GM19238 (cell line): Measurements from ENCODE around the gene C18orf32.
"Not testable (repeated sequence)": the region's sequence is repeated elsewhere in the genome, so short reads cannot be mapped to it uniquely, and the experiment has no call there.

Experiments
- DNase-seq: peaks from one replicate; pipeline ENCODE4 v3.0.0; 2011; ENCODE audit warnings: low spot score; ENCODE audit not compliant: insufficient read length

Gene C18orf32

DNA sequence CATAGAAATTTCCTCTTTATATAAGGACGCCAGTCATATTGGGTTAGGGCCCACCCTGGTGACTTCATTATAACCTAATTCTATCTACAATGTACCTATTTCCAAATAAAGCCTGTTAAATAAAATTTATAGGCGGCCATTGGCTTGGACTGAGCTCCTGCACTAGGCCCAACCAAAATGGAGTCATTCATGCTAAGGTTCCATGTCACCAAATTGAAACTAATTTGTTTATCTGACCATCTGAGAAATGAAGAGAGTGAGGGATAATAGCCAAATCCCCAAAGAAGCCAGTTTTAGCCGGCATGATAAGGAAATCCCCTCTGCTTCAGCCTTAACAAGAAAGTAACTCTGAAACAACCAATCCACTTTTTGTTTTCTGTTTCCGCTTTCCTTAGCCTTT lies 19.4 kb downstream of the C18orf32 start:
- DNase-seq, result no peak

GRCh38 chr18:49467019-49467563 lies 19.9 kb downstream of the C18orf32 start:
- no peak for DNase-seq

DNA sequence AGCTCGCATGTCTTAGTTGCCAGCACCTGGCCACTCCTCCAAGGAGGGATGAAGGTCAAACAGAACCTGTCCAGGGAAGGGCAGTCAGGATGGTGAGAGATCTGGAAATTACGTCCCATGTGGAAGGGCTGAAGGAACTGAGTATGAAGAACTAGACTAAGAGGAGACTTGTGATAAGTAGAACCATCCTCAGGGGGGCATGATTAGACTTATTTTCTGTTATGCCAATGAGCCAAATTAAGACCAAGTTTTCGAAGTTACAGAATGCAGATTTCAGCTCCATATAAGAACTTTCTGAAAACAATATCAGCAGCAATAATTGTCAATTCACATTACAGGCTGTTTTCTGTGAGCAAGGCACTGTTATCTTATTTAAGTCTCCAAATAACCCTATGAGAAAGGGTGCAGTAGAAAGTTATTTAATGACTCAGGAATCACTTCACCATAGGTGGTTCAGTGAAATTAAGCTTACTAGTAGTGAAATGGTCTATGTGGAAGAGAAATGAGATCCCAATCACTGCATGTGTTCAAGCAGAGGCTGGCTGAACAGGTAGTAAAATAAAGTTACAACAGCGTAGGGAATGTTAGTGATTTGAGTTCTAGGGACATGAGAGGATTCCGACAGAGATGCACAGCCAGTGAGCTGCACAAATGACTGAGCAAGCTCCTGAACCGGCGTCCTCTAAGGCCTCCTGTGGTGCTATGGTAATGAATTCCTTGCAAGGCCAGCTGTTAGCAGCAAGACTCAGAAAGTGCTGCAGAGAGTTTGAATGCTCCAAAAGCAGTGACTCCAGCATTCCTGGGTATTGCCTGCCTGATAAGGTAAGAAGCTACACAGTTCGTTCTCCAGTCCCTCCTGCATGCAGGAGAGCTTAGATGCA lies 22.1 kb downstream of the C18orf32 start:
- DNase-seq, result no peak

DNA sequence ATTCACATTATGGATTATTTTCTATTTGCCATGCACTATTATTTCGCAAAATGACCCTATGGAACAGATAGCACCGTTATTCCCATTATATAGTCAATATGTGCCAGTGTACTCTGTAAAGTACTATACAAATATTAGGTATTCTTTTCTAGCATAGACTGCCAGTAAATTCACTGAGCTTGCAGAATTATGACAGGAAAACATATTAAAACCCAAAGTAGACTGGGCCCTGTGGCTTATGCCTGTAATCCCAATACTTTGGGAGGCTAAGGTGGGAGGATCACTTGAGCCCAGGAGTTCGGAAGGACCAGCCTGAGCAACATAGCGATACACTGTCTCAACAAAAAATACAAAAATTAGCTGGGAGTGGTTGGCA lies 25.4 kb downstream of the C18orf32 start:
- no peak for DNase-seq

DNA sequence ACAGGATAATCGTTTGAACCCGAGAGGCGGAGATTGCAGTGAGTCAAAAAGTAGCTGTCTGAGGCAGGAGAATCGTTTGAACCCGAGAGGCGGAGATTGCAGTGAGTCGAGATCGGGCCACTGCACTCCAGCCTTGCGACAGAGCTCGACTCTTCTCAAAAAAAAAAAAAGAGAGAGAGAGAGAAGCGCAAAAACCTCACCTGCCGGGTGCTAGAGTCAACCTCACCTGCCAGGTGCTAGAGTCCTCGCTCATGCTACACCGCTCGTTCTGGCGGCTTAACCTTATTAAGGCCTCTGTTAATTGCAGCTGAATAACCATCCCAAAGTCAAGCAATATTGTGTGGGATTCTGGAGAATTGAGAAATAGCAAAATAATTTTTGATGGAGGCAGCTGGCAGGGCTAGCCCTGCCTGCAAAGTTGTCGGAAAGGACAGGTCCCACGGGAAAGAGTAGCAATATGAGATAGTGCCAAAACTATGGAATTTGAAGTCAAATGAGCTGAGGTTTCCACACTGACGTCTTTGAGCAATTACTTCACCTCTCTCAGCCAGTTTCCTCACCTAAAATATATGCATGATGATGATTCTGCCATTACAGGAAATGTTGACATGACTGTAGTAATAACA lies 25.9 kb downstream of the C18orf32 start:
- DNase-seq, result no peak

- DNase-seq, result peak; percentile 7
Measured at GRCh38 chr18:49459404-49460171, 27.4 kb downstream of the C18orf32 start.

DNA sequence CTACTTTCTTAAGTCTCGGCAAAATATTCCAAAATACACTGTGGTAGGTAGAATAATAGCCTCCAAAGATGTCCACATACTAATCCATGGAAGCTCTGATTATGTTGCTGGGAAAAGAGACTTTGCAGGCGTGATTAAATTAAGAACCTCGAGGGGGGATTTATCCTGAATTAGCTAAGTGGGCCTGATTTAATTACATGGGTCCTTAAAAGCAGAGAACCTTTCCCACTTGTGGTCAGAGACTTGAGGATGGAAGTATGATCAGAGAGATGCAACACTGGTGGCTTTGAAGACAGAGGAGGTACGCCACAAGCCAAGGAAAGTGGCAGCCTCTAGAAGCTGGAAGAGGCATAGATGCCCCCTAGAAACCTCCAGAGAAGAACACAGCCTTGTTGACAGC lies 29.4 kb downstream of the C18orf32 start:
- DNase-seq, result no peak

DNA sequence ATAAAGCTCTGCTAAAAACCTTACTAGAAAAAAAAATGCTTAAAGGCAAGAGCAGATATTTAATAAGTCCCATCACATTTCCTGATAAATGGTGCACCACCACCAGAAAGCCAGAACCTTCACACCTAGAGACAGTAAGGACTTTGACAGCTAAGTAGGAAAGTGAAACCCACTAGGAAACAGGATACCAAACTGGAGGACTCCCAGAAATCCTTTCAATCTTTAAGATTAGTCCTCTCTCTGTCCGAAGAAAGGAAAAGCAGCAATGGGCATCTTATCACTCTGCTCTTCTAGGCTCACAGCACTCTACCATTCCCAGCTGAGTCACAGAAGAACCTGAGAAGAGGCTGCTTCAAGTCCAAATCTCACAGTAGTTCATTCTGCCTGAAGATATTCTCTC lies 30.2 kb downstream of the C18orf32 start:
- no peak for DNase-seq

DNA sequence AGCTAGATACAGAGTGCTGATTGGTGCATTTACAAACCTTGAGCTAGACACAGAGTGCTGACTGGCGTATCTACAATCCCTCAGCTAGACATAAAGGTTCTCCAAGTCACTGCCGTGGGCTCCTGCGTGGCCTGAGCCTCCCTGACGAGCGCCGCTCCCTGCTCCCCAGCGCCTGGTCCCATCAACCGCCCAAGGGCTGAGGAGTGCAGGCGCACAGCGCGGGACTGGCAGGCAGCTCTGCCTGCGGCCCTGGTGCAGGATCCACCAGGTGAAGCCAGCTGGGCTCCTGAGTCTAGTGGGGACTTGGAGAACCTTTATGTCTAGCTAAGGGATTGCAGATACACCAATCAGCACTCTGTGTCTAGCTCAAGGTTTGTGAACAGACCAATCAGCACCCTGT lies 34.5 kb downstream of the C18orf32 start:
- DNase-seq, result not testable (repeated sequence)

DNA sequence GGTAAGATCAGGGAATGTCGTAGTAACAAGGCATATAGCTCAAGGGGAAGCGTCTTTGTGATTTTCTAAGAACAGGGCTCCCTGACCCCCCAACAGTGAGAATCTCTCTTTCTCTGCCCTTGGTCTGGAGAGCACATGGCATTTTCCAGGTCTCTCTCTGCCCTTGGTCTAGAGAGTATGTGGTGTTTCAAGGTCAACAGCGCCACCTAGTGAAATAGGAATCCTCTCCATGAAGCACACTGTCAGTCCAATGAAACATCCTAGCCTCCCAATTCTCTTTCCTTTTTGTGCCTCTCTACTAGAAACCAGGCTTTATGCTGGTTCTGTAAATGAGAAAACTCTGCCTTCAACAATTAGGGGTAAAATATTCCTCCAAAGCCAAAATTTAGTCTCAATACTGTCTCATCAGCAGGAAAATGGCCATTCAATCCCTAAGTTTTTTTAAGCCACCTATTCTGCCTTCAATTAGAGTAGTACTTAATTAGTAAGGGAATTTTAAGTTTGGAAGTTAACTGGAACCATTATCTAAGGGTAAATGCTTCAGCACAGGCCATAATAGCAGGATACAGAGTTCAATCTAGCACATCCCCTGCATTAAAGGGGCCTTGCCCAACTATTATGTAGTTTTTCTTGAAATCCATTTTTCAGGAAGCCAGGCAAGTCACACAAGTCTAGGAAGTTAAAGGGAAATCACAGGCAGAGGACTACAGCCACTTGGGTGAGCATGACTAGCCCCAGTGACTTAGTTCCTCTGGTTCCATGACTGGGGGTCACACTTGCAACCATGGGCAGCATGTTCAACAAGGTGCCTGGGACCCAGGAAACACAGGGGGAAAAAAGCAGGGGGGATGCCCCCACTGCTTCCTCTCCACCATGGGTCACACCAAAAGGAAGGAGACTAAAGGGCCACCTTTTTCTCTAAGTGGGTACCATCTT lies 39.0 kb downstream of the C18orf32 start:
- DNase-seq, result no peak

DNA sequence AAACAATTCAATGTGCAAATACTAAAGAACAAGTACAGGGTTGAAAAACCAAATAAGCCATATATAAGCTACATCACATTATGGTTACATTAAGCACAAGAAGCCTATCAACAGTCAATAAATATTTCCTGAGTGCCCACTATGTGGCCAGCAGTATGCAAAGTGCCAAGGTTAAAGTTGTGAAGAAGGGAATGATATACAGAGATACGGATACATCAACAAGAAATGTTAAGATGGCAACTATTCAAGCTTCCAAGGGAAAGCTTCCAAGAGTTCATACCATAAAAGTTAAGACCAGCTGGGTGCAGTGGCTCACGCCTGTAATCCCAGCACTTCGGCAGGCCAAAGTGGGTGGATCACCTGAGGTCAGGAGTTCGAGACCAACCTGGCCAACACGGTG lies 40.6 kb downstream of the C18orf32 start:
- no peak for DNase-seq

GRCh38 chr18:49444581-49444980 lies 42.5 kb downstream of the C18orf32 start:
- no peak for DNase-seq

DNA sequence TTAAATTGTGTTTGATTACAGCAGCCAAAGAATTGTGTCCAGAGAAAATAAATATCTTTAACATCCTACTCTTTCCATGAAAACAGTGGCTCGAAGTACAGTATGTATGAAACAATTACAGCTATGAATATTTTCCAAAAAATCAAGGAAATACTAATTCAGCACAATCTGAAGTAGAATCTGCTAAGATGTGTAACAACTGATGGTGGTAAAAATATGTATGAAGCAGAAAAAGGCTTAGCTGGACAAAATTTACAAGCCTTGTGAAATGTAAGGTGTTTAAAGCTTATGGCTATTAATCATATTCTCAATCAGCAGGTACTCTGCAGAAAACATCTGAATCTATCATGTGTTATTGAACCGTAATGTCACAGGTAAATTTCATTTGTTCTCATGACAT lies 43.2 kb downstream of the C18orf32 start:
- DNase-seq, result no peak

DNA sequence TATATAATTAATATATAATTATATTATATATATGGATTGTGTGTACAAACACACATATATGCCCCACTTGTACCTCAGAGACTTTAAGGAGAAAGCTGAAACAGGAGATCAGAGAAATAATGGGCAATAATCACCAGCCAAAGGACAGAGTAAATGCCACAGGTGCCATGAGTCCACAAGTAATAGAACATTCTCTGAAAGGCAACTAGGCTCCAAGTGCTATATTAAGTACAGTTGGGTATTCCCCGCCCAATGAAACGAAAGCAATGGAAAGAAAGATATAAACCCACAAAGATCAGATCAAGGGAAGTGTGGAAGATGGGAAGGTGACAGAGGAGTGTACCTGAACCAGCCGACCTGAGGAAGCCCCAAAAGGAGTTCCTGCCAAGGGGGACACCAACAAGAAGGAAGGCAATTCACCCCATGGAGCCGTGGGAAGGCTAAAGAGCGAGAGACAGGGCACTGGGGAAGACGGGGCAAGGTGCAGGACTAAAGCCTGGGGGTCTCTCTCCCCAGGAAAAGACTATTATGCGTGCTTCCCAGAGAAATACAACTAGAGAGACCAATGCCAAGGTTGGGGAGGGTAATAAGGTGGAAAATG lies 45.6 kb downstream of the C18orf32 start:
- no peak for DNase-seq

- DNase-seq, result no peak
Measured at GRCh38 chr18:49435170-49435569, 51.9 kb downstream of the C18orf32 start.

GRCh38 chr18:49432602-49433001 lies 54.4 kb downstream of the C18orf32 start:
- no peak for DNase-seq

GRCh38 chr18:49431165-49431962 lies 55.7 kb downstream of the C18orf32 start:
- DNase-seq, result no peak
